HepG2 (cell line): ENCODE measurements around the gene FAM170B. TPM values are rescaled to one million over a fixed set of nuclear protein-coding genes. Genes with fewer than 3 reads are reported as not detected.

Source experiments
- ATAC-seq: fragments of 200-7000 bp; cut with Tn5 transposase; 3 replicates; pipeline ENCODE4 v1.9.1; 2020; ENCODE audit warnings: mild to moderate bottlenecking, moderate library complexity
- BruUV-seq: library from RNA; stranded (reverse); fragments of 400-500 nt; replicated peaks from 2 replicates; lab custom pipeline; 2021; lab: Mats Ljungman, UMichigan
- CTCF ChIA-PET: fragments of 300-600 bp; formaldehyde crosslinking; extraction: SDS; loops from one replicate; lab custom pipeline; 2021; ENCODE audit warnings: low total read pairs, inconsistent platforms, low intra/inter-chr PET ratio; lab: Yijun Ruan, JAX
- POLR2A ChIA-PET: fragments of 350-600 bp; sonication (Branson Sonifier 250); formaldehyde crosslinking; loops from one replicate; lab custom pipeline; 2020; ENCODE audit warnings: antibody characterized with exemption, inconsistent platforms; lab: Yijun Ruan, JAX
- DNase-seq: peaks from one replicate; pipeline ENCODE4 v3.0.0-alpha.2; 2015; ENCODE audit warnings: low spot score
- FAIRE-seq: peaks from 3 replicates; lab custom pipeline; 2011; peaks lifted over from hg19 to GRCh38; lab: Jason Lieb, UNC
- H2AFZ ChIP-seq: one replicate; pipeline ENCODE4 v1.6.1; 2011; ENCODE audit warnings: low read length, inconsistent platforms
- H3K27ac ChIP-seq: fragments of 300-600 bp; 3 replicates; pipeline ENCODE4 v1.8.0; 2011; ENCODE audit warnings: mixed run types, mild to moderate bottlenecking, mixed read lengths, low read length, inconsistent platforms; ENCODE audit not compliant: insufficient read depth; ENCODE audit errors: extremely low read length
- H3K27me3 ChIP-seq, 2 experiments: fragments of 200-600 bp in 1 of 2; 2 replicates in 1 of 2; 3 replicates in 1 of 2; pipeline versions ENCODE4 v1.6.0 to v1.8.0; 2011; ENCODE audit warnings: low read length in 2 of 2, mild to moderate bottlenecking in 2 of 2, moderate library complexity in 2 of 2, inconsistent platforms in 1 of 2; ENCODE audit not compliant: insufficient read depth in 2 of 2, control insufficient read depth in 1 of 2
- H3K36me3 ChIP-seq, 2 experiments: fragments of 200-600 bp in 1 of 2; replicated peaks in 1 of 2; 2 replicates in 1 of 2; 3 replicates in 1 of 2; pipeline versions ENCODE4 v1.5.1 to v1.8.0; 2011; ENCODE audit warnings: low read length in 2 of 2, inconsistent platforms in 1 of 2; ENCODE audit not compliant: insufficient read depth in 2 of 2, control insufficient read depth in 1 of 2
- H3K4me1 ChIP-seq: 2 replicates; pipeline ENCODE4 v1.5.1; 2012; ENCODE audit warnings: low read length, inconsistent platforms; ENCODE audit not compliant: insufficient read depth
- H3K4me2 ChIP-seq: 2 replicates; pipeline ENCODE4 v1.6.0; 2011; ENCODE audit warnings: low read depth, low read length, inconsistent platforms
- H3K4me3 ChIP-seq, 3 experiments: fragments of 200-600 bp in 1 of 3; sonication (generic), shearing (Covaris generic) in 1 of 3; replicated peaks in 1 of 3; 2 replicates each; pipeline ENCODE4 v1.5.1; 2011 to 2016; ENCODE audit warnings: low read length in 3 of 3, inconsistent platforms in 2 of 3, low read depth in 2 of 3, mild to moderate bottlenecking in 2 of 3, control low read depth in 1 of 3, mixed read lengths in 1 of 3; ENCODE audit not compliant: insufficient read depth in 1 of 3
- H3K79me2 ChIP-seq: one replicate; pipeline ENCODE4 v1.6.1; 2011; ENCODE audit warnings: low read length, inconsistent platforms; ENCODE audit not compliant: insufficient read depth
- H3K9ac ChIP-seq: 2 replicates; pipeline ENCODE4 v1.6.0; 2011; ENCODE audit warnings: mild to moderate bottlenecking, low read depth, low read length, inconsistent platforms; ENCODE audit not compliant: insufficient read depth
- H3K9me3 ChIP-seq: 2 replicates; pipeline ENCODE4 v1.5.1; 2012; ENCODE audit warnings: mild to moderate bottlenecking, low read length
- H4K20me1 ChIP-seq: 2 replicates; pipeline ENCODE4 v1.6.0; 2011; ENCODE audit warnings: inconsistent platforms, mild to moderate bottlenecking, low read length, moderate library complexity; ENCODE audit not compliant: insufficient read depth
- EP300 ChIP-seq, 3 experiments: sonication (generic) in 1 of 3; formaldehyde crosslinking in 1 of 3; IDR thresholded peaks; 2 replicates each; pipeline versions ENCODE4 v1.5.1 to v1.6.1; 2011 to 2020; ENCODE audit warnings: low read depth in 2 of 3, low read length in 2 of 3, borderline replicate concordance in 1 of 3, improper control_type of control experiment in 1 of 3, mild to moderate bottlenecking in 1 of 3, missing genetic modification reagents in 1 of 3, moderate library complexity in 1 of 3
- REST ChIP-seq, 2 experiments: IDR thresholded peaks; 2 replicates each; pipeline ENCODE4 v1.6.1; 2011 to 2012; ENCODE audit warnings: low read length in 2 of 2, borderline replicate concordance in 1 of 2, low read depth in 1 of 2, mild to moderate bottlenecking in 1 of 2, moderate library complexity in 1 of 2
- SATB2 ChIP-seq: sonication (generic); formaldehyde crosslinking; IDR thresholded peaks from 2 replicates; pipeline ENCODE4 v1.5.0; 2020; ENCODE audit warnings: missing genetic modification reagents
- STAT5B ChIP-seq: sonication (generic); formaldehyde crosslinking; IDR thresholded peaks from 2 replicates; pipeline ENCODE4 v1.4.0; 2020; ENCODE audit warnings: missing genetic modification reagents
- ZSCAN9 ChIP-seq: IDR thresholded peaks from 2 replicates; pipeline ENCODE4 v1.6.1; 2016; ENCODE audit warnings: borderline replicate concordance
- WGBS: methylation state at CpG from one replicate; pipeline ENCODE4 v1.1.6; 2017; ENCODE audit warnings: low lambda C conversion rate; 5-methylcytosine and 5-hydroxymethylcytosine counted together
- in situ Hi-C: cut with HindIII; loops from 2 replicates; pipeline ENCODE4 v1.10.0; 2017; ENCODE audit warnings: low pct_unique_long_range_greater_than_20kb; ENCODE audit not compliant: extremely low pct_ligation_motif_present
- intact Hi-C: fragments of 100-400 bp; cut with micrococcal nuclease; formaldehyde crosslinking; loops from one replicate; pipeline ENCODE4 v1.10.0; 2022; ENCODE audit not compliant: unreplicated experiment
- polyA plus RNA-seq, 8 experiments: library from polyadenylated mRNA; depleted of rRNA in 3 of 8; stranded (reverse) in 7 of 8; unstranded in 1 of 8; fragments of >200 nt; fragmentation: Illumina TruSeq in 4 of 8; extraction: Trizol in 4 of 8; gene quantifications; 2 replicates each; pipeline versions ENCODE4 v1.2.1 to v1.2.3, GENCODE V29; 2011 to 2016; ENCODE audit warnings: low read depth in 4 of 8, missing spikeins in 1 of 8, mixed read lengths in 1 of 8; ENCODE audit not compliant: insufficient read depth in 1 of 8
- total RNA-seq, 5 experiments: library from RNA; depleted of rRNA; stranded (reverse); fragments of >200 nt; fragmentation: Illumina TruSeq; extraction: Trizol; gene quantifications; 2 replicates each; pipeline ENCODE4 v1.2.3, GENCODE V29; 2016; ENCODE audit warnings: low read depth in 1 of 5

The FAM170B gene
- total and polyA plus RNA-seq, 2 of the 13 experiments (the other 11 are each of a cell fraction or from before 2014, with no cell fraction given): not detected

- CTCF ChIA-PET: no interaction called here
- H3K9me3 ChIP-seq: no peaks in the 10 kb centered on the region
- no peaks in the 10 kb centered on the region; a peak in 1 of 5 replicates for H3K27me3 ChIP-seq
- TF ChIP-seq REST (IDR thresholded peaks at IDR 0.05; ENCODE audit: borderline replicate concordance in 1 of 2, low read depth in 1 of 2, low read length in 2 of 2): no peak
- no peak for TF ChIP-seq STAT5B (CRISPR knock-in tag)
- TF ChIP-seq ZSCAN9 (CRISPR knock-in tag): no peak
- TF ChIP-seq SATB2: no peak
- no peak for TF ChIP-seq EP300 (IDR thresholded peaks at IDR 0.05; ENCODE audit: low read depth in 2 of 2, low read length in 2 of 2)
- TF ChIP-seq EP300 (CRISPR knock-in tag; IDR thresholded peaks at IDR 0.05; ENCODE audit: borderline replicate concordance): no peak
- TF ChIP-seq, all 625 proteins: peak for 0
- Histone ChIP-seq H3K36me3 (no peaks in the 10 kb centered on the region), H4K20me1 (no peaks in the 10 kb centered on the region), H3K27ac (no peak overlapping the region), H3K79me2 (no peaks in the 10 kb centered on the region), H3K4me2 (no peak overlapping the region), H2AFZ (no peak overlapping the region), H3K4me3 (no peak overlapping the region), H3K4me1 (no peaks in the 10 kb centered on the region), H3K9ac (no peak overlapping the region)
- FAIRE-seq (no peak), ATAC-seq (no peak), DNase-seq (no peak)
- POLR2A ChIA-PET: no interaction called here
- in situ Hi-C loops: loop anchor here (5.0 to 10.0 kb wide), 3 partner anchors 189 to 511 kb away; no protein-coding TSS in a partner anchor
- 25% methylated on average over 7 of the region's 14 CpGs for WGBS
- intact Hi-C loops: no loop called here
- no TSS peak for BruUV-seq
Measured at GRCh38 chr10:49165821-49166483, 32.1 kb upstream of the FAM170B start.
